GM21526 (cell line): Measurements from ENCODE around the gene ING1.

ENCODE experiments used
- ATAC-seq: cut with Tn5 transposase; IDR thresholded peaks from one replicate; pipeline ENCODE4 v1.9.1; 2021; ENCODE audit warnings: moderate library complexity; ENCODE audit not compliant: unreplicated experiment, low FRiP score

ING1 gene

GRCh38 chr13:110713981-110714796, 689 bp downstream of the ING1 start:
- ATAC-seq: no peak

DNA sequence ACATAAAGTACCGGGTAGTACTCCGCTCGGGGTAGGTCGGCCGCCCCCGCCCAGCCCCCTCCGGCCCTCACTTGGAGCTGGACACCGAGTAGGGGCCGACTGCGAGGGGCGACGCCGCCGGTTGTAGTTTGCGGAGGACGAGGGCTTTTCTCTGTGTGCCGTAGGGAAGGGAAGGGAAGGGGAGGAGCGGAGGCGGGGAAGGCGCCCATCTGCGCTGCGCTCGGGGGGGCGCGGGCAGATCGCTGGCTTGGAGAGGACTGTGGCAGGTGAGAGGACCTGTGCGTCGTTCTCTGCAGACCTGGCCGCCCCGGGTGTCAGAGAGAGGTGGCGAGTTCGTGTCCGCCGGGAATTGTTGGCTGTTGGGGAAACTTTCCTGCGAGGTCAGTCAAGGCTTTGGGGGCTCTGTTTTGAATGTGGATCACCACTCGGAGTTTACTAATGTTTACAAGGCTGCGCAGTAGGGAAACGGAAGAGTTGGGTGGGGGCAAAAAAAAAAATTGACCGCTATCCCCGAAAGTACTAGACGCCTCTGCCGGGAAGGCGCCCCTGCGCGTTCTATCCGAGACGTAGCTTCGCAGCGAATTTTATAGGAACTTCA, 1.4 kb downstream of the ING1 start:
- ATAC-seq: no peak

- ATAC-seq: peak; percentile 54
These were observed 2.1 kb downstream of the ING1 start for GRCh38 chr13:110715395-110716246.

- ATAC-seq: no peak
These were observed 2.7 kb downstream of the ING1 start for GRCh38 chr13:110716247-110716515.

DNA sequence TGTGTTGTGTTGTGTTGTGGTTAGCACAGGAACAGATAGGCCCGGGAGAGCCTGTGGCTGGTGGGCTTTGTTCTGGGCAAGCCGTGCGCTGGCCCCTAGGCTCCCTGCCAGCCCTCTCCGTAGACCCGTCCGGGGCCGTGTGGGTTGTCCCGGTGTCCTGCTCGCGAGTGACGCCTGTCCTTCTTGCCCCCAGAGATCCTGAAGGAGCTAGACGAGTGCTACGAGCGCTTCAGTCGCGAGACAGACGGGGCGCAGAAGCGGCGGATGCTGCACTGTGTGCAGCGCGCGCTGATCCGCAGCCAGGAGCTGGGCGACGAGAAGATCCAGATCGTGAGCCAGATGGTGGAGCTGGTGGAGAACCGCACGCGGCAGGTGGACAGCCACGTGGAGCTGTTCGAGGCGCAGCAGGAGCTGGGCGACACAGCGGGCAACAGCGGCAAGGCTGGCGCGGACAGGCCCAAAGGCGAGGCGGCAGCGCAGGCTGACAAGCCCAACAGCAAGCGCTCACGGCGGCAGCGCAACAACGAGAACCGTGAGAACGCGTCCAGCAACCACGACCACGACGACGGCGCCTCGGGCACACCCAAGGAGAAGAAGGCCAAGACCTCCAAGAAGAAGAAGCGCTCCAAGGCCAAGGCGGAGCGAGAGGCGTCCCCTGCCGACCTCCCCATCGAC, 5.7 kb downstream of the ING1 start:
- ATAC-seq: no peak

DNA sequence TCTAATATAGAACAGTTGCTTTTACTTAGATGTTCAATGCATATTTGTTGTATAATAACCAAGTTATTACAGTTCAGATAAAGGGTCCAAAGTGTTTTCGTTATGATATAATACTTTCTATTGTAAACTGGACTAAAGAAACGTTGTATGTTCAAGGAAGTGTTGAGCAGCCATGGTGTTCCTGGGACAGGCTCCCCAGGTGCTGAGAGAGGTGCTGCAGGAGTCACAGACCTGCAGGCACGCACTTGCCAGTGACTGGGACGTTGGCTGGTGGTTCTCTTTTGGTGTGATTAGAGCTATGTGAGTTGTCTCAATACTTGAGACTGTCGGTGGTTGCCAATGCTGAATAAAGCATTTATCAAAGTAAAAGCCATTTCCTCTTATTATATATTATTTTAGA, 9.5 kb downstream of the ING1 start:
- ATAC-seq: no peak

GRCh38 chr13:110723598-110723997, 10.1 kb downstream of the ING1 start:
- ATAC-seq: no peak

GRCh38 chr13:110726153-110726552, 12.7 kb downstream of the ING1 start:
- ATAC-seq: peak; percentile 8

DNA sequence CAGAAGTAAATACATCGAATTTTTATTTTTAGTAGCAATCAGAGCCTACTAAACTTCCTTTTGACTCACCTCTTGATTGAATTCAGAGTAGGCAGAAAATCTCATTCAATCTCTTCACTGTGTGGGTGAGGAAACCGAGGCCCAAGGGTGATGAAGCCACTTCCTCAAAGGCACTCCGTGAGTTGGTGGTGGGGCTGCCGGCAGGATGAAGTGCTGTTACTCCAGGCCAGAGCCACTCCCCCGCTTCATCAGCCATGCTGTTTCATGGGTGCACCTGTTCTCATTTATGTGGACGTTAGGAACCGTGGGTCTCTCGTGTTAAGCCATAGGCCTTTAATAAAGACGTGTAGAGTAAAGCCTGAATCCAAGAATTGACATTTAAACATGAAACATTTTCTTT, 13.2 kb downstream of the ING1 start:
- peak; percentile 80 for ATAC-seq

DNA sequence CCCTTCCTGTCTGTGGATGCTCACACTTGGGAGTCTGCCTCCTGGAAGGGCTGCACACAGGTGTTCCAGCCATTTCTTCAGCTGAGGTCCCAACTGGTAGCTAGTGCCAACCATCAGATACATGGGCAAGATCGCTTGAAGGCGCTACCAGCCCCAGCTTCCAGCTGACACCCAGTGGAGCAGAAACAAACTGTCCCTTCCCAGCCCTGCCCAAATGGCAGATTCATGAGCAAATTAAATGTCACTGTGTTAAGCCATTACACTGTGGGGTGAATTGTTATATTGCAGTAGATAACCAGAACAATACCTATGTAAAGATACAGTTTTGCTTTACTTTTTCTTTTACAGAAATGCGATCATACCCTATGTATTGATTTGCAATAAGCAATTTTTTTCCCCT, 17.6 kb downstream of the ING1 start:
- no peak for ATAC-seq

- no peak for ATAC-seq
These were observed 21.1 kb downstream of the ING1 start for GRCh38 chr13:110734561-110734960.

- ATAC-seq: no peak
These were observed 24.1 kb downstream of the ING1 start for GRCh38 chr13:110737555-110737954.

DNA sequence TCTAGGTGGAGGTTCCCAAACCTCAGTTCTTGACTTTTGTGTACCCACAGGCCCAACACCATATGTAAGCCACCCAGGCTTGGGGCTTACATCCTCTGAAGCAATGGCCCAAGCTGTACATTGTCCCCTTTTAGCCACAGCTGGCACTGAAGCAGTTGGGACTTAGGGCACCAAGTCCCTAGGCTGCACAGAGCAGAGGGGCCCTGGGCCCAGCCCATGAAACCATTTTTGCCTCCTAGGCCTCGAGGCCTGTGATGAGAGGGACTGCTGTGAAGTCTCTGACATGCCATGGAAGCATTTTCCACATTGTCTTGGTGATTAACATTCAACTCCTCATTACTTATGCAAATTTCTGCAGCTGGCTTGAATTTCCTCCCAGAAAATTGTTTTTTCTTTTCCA, 30.2 kb downstream of the ING1 start:
- ATAC-seq: no peak

DNA sequence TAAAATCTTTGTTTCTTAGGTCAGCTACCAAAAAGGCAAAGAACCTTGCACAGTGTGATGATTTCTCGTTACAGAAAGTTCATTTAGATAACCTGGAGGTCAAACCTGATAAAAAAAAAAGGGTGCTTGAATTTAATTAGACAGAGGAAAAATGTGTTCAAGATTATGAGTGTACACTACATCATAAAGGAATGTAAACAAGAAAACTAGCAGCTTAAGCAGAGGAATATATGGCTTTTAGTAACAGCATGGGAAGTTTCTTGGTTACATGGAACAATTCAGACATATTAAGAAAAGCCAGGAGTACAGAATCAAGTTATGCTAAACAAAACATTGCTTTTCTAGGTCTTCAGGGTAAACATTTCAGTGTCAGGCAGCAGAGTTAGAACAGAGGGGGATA, 32.9 kb downstream of the ING1 start:
- no peak for ATAC-seq

- no peak for ATAC-seq
These were observed 34.8 kb downstream of the ING1 start for GRCh38 chr13:110748271-110748670.

DNA sequence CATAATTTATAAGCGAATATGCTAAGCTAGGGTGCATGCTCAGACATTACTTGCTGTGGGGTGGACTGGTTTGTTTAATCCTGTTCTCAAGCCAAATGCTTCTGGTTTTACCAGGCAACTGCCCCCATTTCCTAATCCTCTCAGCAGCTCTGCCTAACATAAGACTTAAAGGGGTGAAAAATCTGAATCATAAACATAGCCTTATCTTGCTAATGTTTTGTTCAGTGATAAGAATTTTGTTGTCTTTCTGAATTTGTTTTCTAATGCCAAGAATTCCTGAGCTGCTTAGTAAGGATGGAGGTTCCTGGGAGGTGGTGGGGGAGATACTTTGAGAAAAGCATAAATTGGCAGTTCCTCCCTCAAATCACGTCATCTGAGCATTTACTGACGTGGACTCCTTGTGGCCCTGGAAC, 42.7 kb downstream of the ING1 start:
- no peak for ATAC-seq

- no peak for ATAC-seq
These were observed 43.8 kb downstream of the ING1 start for GRCh38 chr13:110757296-110757695.

GRCh38 chr13:110758195-110758805, 44.8 kb downstream of the ING1 start:
- ATAC-seq: no peak

DNA sequence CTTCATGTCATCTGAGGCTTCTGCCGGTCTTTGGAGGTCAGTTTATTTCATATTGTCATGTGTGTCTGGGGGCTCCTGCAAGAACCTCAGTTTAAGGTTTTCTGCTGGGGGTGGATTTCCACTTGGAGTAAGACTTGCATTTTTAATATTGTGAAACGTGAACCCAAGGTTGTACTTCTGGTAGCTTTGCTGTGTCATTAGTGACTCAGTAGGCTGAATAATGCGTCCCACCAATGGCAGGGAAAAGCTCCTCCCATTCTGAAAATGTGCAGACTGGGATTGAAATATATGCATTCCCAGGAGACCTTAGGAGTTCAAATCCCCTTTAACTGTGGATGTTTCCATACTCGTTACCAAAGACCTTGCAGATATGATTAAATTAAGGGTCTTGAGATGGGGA, 46.2 kb downstream of the ING1 start:
- no peak for ATAC-seq

DNA sequence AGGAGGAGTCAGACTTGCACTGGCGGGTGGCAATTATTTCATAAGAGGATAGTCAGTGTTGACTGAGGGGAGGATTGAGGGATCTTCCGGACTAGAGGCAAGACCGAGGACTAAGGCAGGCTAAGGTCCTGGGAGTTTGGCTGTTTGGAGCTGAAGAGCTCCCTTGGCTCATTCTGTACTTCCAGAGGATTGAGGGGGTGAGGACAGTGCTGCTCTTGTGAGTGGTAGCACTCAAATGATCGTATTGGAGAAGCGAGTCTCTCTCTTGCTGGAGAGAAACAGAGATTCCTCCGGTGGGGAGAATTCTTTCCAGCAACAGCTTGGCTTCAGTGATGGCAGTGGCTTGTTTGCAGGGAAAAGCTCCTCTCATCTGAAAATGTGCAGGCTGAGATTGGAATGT, 47.1 kb downstream of the ING1 start:
- no peak for ATAC-seq
